Stimulated activated naive CD4-positive, alpha-beta T cell (primary cell): Measurements from ENCODE around the gene MIER2.
A peak's percentile ranks its signal among the peaks of the same experiment; 100 is the strongest.

ENCODE experiments used
- DNase-seq, 6 experiments: peaks; one replicate each; lab custom pipeline; 2025; lab: John Stamatoyannopoulos, UW

Gene MIER2

GRCh38 chr19:329876-330275 is 14.7 kb downstream of the MIER2 start:
- DNase-seq, result no peak

DNA sequence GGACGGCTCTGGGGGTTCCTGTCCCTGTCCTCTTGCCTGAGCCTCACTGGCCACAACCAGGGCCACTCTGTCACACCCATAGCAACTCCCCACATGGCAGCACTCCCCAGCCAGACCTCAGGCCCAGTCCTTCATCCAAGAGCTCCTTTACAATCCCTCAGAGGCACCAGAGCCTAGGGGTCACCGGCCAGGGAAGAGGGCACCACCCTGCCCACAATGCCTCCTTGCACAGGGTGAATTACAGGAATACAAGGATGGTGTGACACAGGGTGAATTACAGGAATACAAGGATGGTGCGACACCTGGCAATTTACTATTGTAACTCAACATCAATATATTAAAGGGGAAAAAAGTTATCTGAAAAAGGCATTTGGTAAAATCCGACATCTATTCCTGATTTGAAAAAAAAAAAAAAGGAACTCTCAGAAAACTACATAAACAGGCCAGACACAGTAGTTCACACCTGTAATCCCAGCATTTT is 16.5 kb downstream of the MIER2 start:
- peak in 1 of 6 experiments; percentile 10 for DNase-seq

DNA sequence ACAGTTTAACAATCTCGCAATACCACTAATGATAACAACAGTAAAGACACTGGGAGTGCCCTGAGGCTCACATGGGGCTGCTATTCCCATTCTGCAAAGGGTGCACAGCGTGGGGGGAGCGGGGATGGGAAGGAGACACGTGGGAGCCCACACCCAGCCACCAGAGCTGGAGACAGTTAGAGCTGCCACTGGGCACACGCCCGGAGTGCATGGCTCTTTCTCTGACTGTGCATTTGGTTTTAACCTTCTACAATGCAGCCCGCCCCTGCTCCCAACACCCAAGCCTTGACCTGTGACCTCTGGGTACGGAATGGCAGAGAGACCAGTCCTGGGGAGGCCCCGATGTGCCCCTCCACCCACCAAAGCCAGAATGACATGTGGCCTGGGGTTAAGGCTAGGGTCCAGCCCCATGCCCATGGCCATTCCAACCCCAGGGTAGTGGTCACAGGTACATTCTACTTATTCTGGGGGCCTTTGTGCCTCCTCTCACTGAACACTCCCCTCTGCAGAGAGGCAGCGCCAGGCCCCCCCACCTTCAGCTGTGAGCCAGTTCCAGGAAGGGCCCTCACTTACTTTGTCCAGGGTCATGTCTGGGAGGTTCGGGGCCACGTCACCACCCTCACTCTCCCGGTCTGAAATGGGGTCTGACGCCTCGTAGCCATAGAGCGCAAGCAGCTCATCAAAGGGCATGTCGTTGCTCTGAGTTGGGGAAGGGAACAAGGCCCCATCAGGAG is 17.1 kb downstream of the MIER2 start:
- DNase-seq, result no peak

GRCh38 chr19:326871-327270 is 17.7 kb downstream of the MIER2 start:
- no peak for DNase-seq

DNA sequence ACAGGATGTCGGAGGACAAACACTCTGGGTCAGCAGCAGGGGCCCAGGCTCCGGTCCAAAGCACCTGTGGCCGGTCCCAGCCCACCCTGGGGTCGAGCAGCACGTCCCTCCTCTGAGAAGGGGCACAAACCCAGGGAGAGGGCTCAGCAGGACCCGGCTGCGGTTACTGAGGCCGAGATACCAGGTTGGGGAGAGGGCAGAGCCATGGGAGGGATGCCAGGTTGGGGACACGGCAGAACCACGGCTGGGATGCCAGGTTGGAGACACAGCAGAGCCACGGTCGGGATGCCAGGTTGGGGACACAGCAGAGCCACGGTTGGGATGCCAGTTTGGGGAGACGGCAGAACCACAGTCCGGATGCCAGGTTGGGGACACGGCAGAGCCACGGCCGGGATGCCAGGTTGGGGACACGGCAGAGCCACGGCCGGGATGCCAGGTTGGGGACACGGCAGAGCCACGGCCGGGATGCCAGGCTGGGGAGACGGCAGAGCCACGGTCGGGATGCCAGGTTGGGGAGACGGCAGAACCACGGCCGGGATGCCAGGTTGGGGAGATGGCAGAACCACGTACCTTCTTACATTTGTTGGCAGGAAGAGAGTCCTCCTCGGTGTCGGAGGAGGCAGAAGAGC is 18.5 kb downstream of the MIER2 start:
- no peak for DNase-seq

DNA sequence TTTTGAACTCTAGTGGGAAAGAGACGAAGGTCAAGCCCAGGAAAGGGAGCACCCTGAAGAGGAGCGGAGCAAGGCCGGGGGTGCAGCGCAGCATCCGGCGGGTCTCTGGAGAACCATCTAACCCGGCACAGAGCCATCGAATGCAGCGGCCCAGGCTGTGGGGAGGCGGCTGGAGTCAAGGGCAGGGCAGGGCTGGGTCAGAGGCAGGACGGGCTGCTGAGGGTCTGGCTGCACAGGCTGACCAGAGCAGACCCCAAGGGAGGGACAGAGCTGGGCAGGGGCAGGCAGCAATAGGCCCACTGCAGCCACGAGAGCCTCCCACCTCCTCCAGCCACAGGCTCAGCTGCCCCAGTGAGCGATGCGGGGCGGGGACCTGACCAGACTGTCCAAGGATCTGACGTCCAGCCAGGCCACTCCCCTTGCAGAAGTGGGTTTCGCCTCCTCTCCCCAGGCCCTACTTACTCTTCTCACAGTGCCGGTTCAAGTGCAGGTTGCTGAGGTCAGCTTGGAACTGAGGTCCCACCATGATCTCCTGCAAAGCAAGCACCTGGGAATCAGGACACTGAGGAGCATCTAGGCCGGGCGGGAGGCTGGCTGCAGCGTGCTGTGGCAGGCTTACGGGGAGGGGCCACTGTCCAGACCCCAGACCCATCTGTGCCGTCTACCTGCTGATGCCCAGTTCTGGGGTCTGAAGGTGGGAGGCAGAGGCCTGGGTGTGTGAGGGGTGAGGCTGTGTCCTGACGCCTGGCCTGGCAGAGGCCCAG is 19.2 kb downstream of the MIER2 start:
- no peak for DNase-seq

DNA sequence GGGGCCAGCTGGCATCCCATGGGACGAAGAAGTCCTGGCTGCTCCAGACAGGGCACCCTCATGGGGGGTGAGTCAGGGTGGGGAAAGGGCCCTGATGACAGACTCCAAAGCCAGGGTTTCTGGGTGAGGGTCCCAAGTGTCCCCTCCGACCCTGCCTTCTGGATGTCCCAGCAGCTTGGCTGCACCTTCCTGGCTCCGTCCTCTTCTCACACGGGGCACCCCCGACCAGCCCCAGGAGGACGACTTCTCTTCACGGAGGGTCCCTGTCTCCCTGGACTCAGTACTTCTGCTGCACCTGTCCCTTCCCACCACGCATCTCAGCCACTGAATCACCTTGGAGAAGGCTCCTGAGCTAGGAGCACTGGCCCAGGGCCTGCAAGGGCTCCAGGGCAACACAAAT is 19.9 kb downstream of the MIER2 start:
- no peak for DNase-seq

DNA sequence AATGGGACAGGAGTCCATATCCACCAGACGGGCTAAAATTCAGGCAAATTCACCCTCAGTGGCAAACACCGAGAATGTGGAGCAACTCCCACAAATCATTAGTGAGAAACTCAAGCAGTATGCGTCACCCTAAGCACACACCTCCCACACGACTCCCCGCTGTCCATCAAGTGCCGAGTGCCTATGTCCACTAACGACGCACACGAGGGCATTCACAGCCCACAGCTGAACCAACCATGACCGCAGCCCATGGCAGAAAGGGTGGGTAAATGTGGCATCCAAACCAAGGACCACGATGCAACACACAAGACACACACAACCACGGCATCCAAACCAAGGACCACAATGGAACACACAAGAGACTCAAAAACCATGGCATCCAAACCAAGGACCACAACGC is 22.0 kb downstream of the MIER2 start:
- no peak for DNase-seq

GRCh38 chr19:318509-318774 is 26.2 kb downstream of the MIER2 start:
- DNase-seq, result no peak

DNA sequence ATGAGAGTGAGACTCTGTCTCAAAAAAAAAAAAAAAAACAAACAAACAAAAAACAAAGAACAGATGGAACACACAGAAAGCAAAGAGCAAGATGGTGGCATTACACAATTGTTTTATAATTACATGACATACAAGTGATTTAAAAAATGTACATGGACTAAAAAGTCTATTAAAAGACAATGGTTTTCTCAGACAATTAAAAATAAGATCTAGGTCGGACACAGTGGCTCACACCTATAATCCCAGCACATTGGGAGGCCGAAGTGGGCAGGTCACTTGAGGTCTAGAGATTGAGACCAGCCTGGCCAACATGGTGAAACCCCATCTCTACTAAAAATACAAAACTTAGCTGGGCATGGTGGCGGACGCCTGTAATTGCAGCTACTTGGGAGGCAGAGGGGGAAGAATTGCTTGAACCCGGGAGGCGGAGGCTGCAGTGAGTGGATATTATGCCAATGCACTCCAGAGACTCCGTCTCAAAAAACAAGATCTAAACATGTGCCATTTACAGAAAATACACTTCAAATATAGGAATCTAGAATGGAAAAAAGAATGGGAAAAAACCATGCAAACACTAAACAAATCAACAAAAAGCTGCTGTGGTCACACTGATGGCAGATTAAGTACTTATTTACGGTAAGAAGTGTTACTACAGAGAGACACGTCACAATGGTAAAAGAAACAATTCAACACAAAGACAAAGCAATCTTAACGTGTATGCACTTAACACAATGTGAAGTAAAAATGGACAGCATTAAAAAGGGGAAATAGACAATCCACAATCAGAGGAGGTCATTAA is 26.7 kb downstream of the MIER2 start:
- no peak for DNase-seq

GRCh38 chr19:315811-316210 is 28.8 kb downstream of the MIER2 start:
- no peak for DNase-seq

DNA sequence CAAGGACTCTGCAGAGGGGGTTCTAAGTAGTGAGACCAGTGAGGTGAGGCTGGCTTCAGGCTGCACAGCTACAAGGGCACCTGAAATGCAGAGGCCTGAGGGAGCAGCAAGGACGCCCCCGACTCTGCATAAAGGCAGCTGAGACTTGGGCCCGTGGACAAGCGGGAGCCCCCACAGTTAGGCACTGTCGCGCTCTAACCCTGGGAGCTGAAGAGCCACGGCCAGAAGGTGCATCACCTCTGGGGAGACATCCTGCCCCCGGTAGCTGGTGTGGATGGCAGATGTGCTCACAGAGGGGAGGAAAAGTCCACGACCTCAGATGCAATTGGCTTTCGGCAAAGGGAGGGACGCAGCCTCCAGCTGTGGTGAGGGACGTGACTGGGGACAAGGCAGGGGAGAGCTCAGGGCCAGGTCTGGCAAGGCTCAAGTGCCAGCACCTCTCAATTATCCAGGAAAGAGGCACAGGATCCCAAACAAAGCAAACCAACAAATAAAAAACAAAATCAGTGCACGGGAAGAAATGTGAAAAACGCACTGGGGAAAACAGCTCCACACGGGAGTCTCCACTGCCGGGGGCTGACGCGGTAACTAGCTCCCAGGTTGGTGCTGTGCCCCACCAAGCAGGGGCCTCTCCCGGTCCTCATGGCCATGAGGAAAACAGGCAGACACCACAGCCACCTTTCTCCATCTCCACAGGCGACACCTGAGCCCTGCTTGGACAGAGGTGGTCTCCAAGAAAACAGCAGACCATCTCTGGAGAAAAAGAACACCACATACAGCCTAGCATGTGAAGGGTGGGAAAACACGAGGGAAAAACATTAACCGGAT is 30.4 kb downstream of the MIER2 start:
- no peak for DNase-seq

- no peak for DNase-seq
Measured at GRCh38 chr19:313169-313987, 31.2 kb downstream of the MIER2 start.

DNA sequence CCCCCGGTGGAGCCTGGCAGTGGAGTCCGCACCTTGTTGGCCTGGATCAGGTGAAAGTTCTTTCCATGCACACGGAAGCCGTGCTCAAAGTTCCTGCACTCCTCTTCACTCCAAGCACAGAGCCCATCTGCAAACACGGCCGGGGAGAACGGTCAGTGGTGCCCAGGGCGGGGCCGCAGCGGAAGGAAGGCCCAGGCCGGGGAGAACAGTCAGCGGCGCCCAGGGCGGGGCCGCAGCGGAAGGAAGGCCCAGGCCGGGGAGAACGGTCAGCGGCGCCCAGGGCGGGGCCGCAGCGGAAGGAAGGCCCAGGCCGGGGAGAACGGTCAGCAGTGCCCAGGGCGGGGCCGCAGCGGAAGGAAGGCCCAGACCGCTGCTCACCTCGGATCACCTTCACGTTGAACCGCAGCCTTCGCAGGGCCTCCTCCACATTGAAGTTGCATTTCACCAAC is 32.8 kb downstream of the MIER2 start:
- no peak for DNase-seq

DNA sequence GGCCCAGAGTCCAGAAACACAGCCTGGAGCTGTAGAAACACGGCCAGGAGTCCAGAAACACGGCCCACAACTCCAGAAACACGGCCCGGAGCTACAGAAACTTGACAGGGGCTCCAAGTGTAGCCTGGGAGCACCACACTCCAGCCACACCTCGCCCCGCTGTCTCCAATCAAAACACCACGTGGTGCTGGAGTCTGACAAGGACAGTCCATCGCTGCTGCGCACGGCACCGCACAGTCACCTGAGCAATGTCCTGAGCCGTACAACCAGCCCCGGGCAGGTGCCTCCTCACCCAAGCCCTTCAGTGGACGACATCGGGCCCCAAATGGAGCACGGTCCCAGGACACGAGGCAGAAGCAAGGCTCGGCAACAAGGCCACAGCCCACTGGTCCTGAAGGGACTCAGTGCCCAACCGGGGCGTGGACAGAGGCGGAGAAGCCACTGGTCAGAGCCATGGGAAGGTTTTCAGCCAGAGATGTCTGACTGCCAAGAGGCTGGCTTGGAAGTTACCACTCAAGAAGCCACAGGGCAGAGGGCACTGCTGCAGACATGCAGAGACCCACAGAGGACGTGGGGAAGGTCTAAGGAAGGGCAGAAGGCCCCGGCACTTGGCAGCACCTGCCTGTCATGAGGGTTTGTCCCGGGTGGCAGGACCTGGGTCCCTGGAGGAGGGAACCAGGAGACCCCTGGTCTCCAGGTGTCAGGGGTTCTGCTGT is 33.7 kb downstream of the MIER2 start:
- no peak for DNase-seq

GRCh38 chr19:310141-310651 is 34.4 kb downstream of the MIER2 start:
- no peak for DNase-seq

DNA sequence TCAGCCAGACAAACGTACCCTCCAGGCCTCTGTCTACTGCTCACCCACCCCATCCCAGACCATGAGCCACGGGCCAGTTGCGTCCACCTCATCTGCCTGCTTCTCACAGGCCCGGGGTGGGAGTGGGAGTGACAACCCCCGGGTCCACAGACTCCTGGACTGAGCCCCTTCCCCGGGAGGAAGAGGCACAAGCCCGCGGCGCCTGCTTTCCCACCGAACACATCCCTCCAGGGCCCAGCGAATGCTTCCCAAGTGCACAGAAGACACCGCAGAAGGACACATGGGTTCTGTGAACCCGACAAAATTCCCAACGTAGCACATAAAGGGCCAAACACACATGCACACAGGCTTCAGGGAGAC is 35.4 kb downstream of the MIER2 start:
- no peak for DNase-seq

GRCh38 chr19:308471-309205 is 36.0 kb downstream of the MIER2 start:
- DNase-seq, result no peak

DNA sequence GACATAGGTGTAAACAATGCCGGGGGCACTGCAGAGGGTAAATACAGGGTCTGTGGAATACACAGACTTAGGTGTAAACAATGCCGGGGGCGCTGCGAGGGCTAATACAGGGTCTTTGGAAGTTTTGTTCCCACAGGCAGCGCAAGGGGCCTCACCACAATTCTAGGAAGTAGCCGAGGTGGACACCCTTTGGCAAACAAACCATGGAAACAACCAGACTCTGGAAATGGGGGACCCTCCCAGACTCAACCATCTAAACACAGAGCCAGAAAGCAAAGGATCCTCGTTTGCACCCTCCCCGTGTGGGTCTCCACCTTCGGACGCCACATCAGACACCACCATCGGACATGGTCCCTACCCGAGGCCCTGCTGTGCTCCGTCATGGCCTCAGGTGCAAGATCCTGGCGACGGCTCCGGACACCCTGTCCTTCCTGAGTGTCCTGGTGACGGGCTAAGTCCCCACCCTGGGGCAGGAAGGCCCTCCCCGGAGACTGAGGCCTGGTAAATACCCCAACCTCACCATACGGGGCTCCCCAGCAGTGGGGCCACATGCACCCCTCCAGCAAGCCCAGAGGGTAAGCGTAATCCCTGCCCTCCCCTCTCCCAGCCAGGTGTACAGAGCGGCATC is 36.7 kb downstream of the MIER2 start:
- DNase-seq, result no peak
